Measurements from ENCODE around the gene CXorf38. TPM values are rescaled to one million over a fixed set of nuclear protein-coding genes. Genes with fewer than 3 reads are reported as not detected.

CXorf38 gene
- polyA plus RNA-seq, 3 donors = 35.1 to 51.2 (median 39.5) TPM

DNA sequence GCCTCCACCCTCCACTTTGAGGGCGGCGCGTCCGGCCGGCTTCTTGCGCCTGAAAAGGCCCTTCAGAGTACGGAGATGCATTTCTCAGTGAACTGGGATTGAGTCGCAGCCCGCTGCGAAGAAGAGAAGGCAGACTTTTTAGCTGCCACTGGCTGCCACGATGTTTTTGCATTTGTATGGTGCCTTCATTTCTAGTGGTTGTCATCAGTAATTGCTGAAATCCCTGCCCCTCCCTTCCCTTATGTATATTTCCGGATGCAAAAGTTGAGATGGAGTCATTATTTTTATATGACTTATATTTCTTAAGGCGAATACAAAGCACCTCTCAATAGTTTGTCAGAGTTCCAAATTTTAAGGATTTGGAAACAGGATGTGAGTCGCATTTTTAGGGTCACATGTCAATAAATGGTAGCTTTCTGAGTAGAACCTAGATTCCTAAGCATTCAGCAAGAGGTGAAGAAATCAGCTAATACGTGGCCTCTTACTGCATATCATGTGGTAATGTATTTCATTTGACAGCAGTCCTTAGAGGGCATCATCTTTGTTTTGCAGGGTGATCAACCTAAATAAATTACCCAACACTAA, 65.9 kb downstream of the CXorf38 start:
- Histone ChIP-seq H3K27me3 (ENCODE audit: control insufficient read depth in 2 of 2, insufficient read depth in 2 of 2, low read length in 2 of 2) (peaks cover 0 to 36% of the 10 kb centered on the region in 2 donors), H3K9ac (ENCODE audit: insufficient read depth, low read length, poor library complexity, severe bottlenecking) (peak overlapping the region; percentile 99), H3K4me3 (replicated peaks in 1 of 3; ENCODE audit: low read depth in 2 of 3, low read length in 3 of 3) (peak overlapping the region; percentile 63 to 82 (median 71)), H3K27ac (ENCODE audit: low read depth in 1 of 2, low read length in 2 of 2) (peak overlapping the region; percentile 92 to 94), H3K79me2 (ENCODE audit: insufficient read depth, low read length) (peaks cover 57% of the 10 kb centered on the region), H3K4me1 (ENCODE audit: control insufficient read depth in 1 of 2, insufficient read depth in 2 of 2, low read length in 2 of 2) (peaks cover 56 to 64% of the 10 kb centered on the region in 2 donors), H3K36me3 (replicated peaks in 1 of 2; ENCODE audit: control insufficient read depth in 1 of 2, insufficient read depth in 2 of 2, low read length in 2 of 2) (no peaks in the 10 kb centered on the region), H2AFZ (ENCODE audit: insufficient read depth, low read depth, low read length, poor library complexity, severe bottlenecking) (peak overlapping the region; percentile 64), H4K20me1 (ENCODE audit: insufficient read depth, low read length) (peaks cover 43% of the 10 kb centered on the region), H3K9me3 (replicated peaks in 1 of 2; ENCODE audit: control insufficient read depth in 1 of 2, insufficient read depth in 1 of 2, low read length in 2 of 2) (no peaks in the 10 kb centered on the region), H3K4me2 (replicated peaks; ENCODE audit: extremely low read depth, low read length, poor library complexity, severe bottlenecking) (peak overlapping the region; percentile 70)
- intact Hi-C loops (cut with micrococcal nuclease) = loop anchor here (5.0 to 10.0 kb wide), 2 partner anchors 61 to 63 kb away; partner anchors contain the start of gene CXorf38 (in 1 of the 2)
- peaks cover 54% of the 10 kb centered on the region for H3K4me1 Mint-ChIP-seq
- peak; percentile 79 to 88 (median 85) for DNase-seq
- peaks cover 0 to 20% (median 0%) of the 10 kb centered on the region in 7 donors for H3K9me3 Mint-ChIP-seq
- peak overlapping the region; percentile 73 to 76 for H3K4me3 Mint-ChIP-seq
- H3K27ac Mint-ChIP-seq = peak overlapping the region; percentile 90 to 96 (median 93)
- peaks cover 0 to 53% (median 0%) of the 10 kb centered on the region in 3 donors for H3K27me3 Mint-ChIP-seq (ENCODE audit: low read depth in 3 of 3)
- no CpG with 5 or more reads among the region's 15 CpGs for WGBS (ENCODE audit: insufficient coverage)
- peaks cover 0 to 6% of the 10 kb centered on the region in 2 donors for H3K36me3 Mint-ChIP-seq
- TF ChIP-seq, protein P1, sequence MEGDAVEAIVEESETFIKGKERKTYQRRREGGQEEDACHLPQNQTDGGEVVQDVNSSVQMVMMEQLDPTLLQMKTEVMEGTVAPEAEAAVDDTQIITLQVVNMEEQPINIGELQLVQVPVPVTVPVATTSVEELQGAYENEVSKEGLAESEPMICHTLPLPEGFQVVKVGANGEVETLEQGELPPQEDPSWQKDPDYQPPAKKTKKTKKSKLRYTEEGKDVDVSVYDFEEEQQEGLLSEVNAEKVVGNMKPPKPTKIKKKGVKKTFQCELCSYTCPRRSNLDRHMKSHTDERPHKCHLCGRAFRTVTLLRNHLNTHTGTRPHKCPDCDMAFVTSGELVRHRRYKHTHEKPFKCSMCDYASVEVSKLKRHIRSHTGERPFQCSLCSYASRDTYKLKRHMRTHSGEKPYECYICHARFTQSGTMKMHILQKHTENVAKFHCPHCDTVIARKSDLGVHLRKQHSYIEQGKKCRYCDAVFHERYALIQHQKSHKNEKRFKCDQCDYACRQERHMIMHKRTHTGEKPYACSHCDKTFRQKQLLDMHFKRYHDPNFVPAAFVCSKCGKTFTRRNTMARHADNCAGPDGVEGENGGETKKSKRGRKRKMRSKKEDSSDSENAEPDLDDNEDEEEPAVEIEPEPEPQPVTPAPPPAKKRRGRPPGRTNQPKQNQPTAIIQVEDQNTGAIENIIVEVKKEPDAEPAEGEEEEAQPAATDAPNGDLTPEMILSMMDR (IDR thresholded peaks at IDR 0.05) = no peak

- Histone ChIP-seq H4K20me1 (ENCODE audit: insufficient read depth, low read length) (peaks cover 36% of the 10 kb centered on the region), H3K9ac (ENCODE audit: insufficient read depth, low read length, poor library complexity, severe bottlenecking) (peak within 1 kb of the TSS; percentile 99), H3K4me1 (ENCODE audit: control insufficient read depth in 1 of 2, insufficient read depth in 2 of 2, low read length in 2 of 2) (peaks cover 56 to 64% of the 10 kb centered on the region in 2 donors), H3K27ac (ENCODE audit: low read depth in 1 of 2, low read length in 2 of 2) (peak within 1 kb of the TSS; percentile 92 to 94), H3K36me3 (replicated peaks in 1 of 2; ENCODE audit: control insufficient read depth in 1 of 2, insufficient read depth in 2 of 2, low read length in 2 of 2) (no peaks in the 10 kb centered on the region), H2AFZ (ENCODE audit: insufficient read depth, low read depth, low read length, poor library complexity, severe bottlenecking) (peak within 1 kb of the TSS; percentile 64), H3K27me3 (ENCODE audit: control insufficient read depth in 2 of 2, insufficient read depth in 2 of 2, low read length in 2 of 2) (peaks cover 0 to 31% of the 10 kb centered on the region in 2 donors), H3K4me3 (replicated peaks in 1 of 3; ENCODE audit: low read depth in 2 of 3, low read length in 3 of 3) (peak within 1 kb of the TSS; percentile 63 to 82 (median 71)), H3K79me2 (ENCODE audit: insufficient read depth, low read length) (peaks cover 50% of the 10 kb centered on the region), H3K4me2 (replicated peaks; ENCODE audit: extremely low read depth, low read length, poor library complexity, severe bottlenecking) (peak within 1 kb of the TSS; percentile 70), H3K9me3 (replicated peaks in 1 of 2; ENCODE audit: control insufficient read depth in 1 of 2, insufficient read depth in 1 of 2, low read length in 2 of 2) (no peaks in the 10 kb centered on the region)
- Mint-ChIP-seq H3K4me1 (peaks cover 53% of the 10 kb centered on the region), H3K36me3 (peaks cover 0 to 6% of the 10 kb centered on the region in 2 donors), H3K27me3 (ENCODE audit: low read depth in 3 of 3) (peaks cover 0 to 48% (median 0%) of the 10 kb centered on the region in 3 donors), H3K27ac (peak within 1 kb of the TSS; percentile 92 to 98 (median 96)), H3K9me3 (peaks cover 0 to 20% (median 0%) of the 10 kb centered on the region in 7 donors), H3K4me3 (peak within 1 kb of the TSS; percentile 80 to 86)
- TF ChIP-seq, protein P1 (IDR thresholded peaks at IDR 0.05) = no peak
- under 1% methylated on average over 50 of the region's 89 CpGs for WGBS (ENCODE audit: insufficient coverage)
- peak; percentile 92 to 95 (median 95) for DNase-seq
- intact Hi-C loops (cut with micrococcal nuclease) = loop anchor here (5.0 to 10.0 kb wide), 2 partner anchors 62 to 64 kb away; partner anchors contain the start of gene CXorf38 (in 1 of the 2)
Measured at GRCh38 chrX:40580537-40581335, 66.6 kb downstream of the CXorf38 start, which contains the start of gene ATP6AP2. ATP6AP2 (plus strand) TSS chrX:40580970; CDS start chrX:40581066, 96 bp downstream.
